Fibroblast of villous mesenchyme (primary cell): ENCODE data around the gene GP9. TPM values are rescaled to one million over a fixed set of nuclear protein-coding genes. Genes with fewer than 3 reads are reported as not detected.
"Not testable (repeated sequence)": the region's sequence is repeated elsewhere in the genome, so short reads cannot be mapped to it uniquely, and the experiment has no call there.

Source experiments
- DNase-seq: peaks from one replicate; pipeline ENCODE4 v3.0.0-alpha.2; 2010; ENCODE audit warnings: low read depth
- H3K4me3 ChIP-seq: 2 replicates; pipeline ENCODE4 v1.5.1; 2011; ENCODE audit warnings: low read depth, mild to moderate bottlenecking, low read length
- total RNA-seq: library from RNA; depleted of rRNA; stranded (reverse); fragments of >200 nt; gene quantifications from 2 replicates; pipeline ENCODE4 v1.2.3, GENCODE V29; 2012
- TF ChIP-seq, protein P1 (sequence below): IDR thresholded peaks from 2 replicates; pipeline ENCODE4 v1.5.1; 2012; ENCODE audit warnings: low read depth, mild to moderate bottlenecking, low read length; ENCODE audit not compliant: insufficient read depth

Gene GP9
- total RNA-seq, 1 donor, result not detected

DNA sequence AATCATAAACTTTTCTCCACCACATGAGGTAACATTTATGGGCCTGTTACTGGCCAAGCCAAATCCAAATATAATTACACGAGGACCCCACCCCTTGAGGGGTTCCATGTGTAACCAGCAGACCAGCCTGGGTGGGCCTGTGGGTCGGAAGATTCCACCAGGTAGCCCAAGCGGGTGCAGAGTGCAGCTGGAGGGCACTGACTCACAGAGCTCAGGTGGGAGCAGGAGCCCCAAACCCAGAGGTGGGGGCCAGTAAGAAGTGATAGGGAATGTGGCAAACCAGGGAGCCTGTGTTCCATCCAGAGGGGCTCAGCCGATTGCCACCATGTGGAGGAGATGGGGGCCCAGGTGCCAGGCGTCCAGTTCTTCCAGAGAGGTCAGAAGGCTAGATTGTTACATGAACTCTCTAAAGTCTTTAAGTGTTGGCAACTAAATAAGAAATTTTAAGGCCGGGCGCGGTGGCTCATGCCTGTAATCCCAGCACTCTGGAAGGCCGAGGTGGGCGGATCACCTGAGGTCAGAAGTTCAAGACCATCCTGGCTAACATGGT lies 2.6 kb downstream of the GP9 start:
- TF ChIP-seq, protein P1, sequence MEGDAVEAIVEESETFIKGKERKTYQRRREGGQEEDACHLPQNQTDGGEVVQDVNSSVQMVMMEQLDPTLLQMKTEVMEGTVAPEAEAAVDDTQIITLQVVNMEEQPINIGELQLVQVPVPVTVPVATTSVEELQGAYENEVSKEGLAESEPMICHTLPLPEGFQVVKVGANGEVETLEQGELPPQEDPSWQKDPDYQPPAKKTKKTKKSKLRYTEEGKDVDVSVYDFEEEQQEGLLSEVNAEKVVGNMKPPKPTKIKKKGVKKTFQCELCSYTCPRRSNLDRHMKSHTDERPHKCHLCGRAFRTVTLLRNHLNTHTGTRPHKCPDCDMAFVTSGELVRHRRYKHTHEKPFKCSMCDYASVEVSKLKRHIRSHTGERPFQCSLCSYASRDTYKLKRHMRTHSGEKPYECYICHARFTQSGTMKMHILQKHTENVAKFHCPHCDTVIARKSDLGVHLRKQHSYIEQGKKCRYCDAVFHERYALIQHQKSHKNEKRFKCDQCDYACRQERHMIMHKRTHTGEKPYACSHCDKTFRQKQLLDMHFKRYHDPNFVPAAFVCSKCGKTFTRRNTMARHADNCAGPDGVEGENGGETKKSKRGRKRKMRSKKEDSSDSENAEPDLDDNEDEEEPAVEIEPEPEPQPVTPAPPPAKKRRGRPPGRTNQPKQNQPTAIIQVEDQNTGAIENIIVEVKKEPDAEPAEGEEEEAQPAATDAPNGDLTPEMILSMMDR, result no peak
- no peak overlapping the region for H3K4me3 ChIP-seq
- DNase-seq, result no peak

DNA sequence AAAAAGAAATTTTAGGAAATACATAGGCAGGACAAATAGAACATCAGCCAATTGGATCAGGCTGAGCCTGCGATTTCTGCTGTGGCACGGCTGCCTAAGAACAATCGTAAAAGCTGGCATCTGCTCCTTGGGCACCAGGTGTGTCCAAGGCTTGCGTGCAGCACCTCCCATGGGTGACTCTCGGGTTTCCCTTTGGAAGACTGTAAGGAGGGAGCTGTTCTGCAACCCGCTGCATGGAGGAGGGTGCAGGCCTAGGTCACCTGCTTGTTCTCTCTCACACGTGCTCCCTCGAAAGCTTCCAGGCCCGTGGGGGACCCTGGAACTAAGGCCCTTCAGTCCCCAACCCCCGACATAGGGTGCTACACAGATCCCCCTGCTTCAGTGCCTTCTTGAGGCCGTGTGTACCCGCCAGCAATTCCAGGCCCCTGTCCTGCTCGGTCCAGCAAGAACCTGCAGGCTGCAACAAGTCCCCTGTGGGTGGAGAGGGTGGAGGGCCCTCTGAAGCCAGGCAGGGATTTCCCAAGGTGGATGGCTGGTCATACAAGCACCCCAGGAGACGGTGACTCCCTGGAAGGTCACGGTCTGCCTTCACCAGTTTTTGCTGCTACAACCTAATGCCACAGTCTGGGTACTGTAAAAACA lies 3.4 kb downstream of the GP9 start:
- H3K4me3 ChIP-seq, result no peak overlapping the region
- TF ChIP-seq, protein P1, result no peak
- no peak for DNase-seq

DNA sequence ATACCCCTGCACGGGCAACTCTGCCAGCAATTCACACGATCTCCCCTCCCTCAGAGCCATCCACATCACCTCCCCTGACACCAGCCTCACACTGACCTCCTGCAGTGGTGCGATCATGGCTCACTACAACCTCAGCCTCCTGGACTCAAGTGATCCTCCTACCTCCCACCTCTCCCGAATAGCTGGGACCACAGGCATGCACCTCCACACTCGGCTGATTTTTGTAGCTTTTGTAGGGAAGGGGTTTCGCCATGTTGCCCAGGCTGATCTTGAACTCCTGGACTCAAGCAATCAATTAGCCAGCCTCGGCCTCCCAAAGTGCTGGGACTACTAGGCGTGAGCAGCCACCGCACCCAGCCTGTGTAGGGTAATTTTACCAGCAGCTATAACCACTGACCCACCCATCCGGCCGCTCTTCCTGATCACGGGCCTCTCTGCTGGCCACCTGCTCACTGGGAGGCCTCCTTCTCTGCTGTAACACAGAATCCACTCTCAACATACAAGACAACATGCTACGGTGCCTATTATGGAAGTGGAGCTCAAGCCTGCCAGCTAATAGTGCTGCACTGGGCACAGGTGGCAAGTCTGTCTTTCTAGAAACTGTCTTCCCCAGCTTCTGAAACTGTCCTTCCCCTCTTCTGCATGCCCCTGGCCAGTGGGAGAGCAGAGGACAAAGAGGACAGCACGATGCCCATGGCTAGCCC lies 4.6 kb downstream of the GP9 start:
- TF ChIP-seq, protein P1, result no peak
- H3K4me3 ChIP-seq, result no peak overlapping the region
- DNase-seq, result no peak

DNA sequence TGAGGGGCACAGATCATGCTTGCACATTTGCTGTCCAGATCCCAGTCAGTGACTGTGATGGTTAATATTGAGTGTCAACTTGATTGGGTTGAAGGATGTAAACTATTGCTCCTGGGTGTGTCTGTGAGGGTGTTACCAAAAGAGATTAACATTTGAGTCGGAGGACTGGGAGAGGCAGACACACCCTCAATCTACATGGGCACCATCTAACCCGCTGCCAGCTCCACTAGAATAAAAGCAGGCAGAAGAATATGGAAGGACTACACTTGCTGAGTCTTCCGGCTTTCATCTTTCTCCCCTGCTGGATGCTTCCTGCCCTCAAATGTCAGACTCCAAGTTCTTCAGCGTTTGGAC lies 5.1 kb downstream of the GP9 start:
- TF ChIP-seq, protein P1, result no peak
- no peak for DNase-seq
- H3K4me3 ChIP-seq, result no peak overlapping the region

DNA sequence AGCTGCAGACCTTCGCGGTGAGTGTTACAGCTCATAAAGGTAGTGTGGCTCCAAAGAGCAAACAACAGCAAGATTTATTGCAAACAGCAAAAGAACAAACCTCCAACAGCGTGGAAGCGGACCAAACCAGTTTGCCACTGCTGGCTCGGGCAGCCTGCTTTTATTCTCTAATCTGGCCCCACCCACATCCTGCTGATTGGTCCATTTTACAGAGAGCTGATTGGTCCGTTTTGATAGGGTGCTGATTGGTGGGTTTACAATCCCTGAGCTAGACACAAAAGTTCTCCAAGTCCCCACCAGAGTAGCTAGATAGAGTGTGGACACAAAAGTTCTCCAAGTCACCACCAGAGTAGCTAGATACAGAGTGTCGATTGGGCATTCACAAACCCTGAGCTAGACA lies 7.1 kb downstream of the GP9 start:
- not testable (repeated sequence) for H3K4me3 ChIP-seq, DNase-seq

DNA sequence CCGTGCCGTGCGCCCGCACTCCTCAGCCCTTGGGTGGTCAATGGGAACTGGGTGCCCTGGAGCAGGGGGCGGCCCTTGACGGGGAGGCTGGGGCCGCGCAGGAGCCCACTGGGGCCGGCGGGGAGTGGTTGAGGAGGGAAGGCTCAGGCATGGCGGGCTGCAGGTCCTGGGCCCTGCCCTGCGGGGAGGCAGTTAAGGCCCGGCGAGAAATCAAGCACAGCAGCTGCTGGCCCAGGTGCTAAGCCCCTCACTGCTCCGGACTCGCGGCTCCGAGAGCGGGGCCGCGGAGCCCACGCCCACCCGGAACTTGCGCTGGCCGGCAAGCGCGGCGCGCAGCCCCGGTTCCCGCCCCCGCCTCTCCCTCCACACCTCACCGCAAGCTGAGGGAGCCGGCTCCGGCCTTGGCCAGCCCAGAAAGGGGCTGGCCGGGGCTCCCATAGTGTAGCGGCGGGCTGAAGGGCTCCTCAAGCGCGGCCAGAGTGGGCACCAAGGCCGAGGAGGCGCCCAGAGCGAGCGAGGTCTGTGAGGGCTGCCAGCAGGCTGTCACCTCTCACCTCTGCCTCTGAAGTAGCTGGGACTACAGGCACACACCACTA lies 7.8 kb downstream of the GP9 start:
- peak overlapping the region; percentile 43 for H3K4me3 ChIP-seq
- DNase-seq, result no peak
- TF ChIP-seq, protein P1, result no peak

DNA sequence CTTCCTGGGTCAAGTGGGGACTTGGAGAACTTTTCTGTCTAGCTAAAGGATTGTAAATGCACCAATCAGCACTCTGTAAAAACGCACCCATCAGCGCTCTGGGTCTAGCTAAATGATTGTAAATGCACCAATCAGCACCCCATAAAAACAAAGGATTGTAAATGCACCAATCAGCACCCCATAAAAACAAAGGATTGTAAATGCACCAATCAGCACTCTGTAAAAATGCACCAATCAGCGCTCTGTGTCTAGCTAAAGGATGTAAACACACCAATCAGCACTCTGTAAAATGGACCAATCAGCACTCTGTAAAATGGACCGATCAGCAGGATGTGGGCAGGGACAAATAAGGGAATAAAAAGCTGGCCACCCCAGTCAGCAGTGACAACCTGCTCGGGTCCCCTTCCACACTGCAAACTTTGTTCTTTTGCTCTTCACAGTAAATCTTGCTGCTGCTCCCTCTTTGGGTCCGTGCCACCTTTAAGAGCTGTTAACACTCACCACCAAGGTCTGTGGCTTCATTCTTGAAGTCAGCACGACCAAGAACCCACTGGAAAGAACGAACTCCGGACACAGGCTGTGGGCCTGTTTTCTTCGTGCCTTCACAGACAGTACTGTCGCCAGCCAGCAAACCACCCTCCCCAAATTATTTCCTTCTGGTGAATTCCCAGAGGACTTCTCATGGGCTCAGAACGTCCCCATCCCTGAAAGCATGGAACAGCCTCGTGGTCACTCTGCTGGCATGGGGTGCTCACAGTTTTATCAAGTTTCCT lies 8.9 kb downstream of the GP9 start:
- DNase-seq, H3K4me3 ChIP-seq: not testable (repeated sequence)
